Psoas muscle (tissue), 8 donors: ENCODE measurements around the gene PPT1. TPM values are rescaled to one million over a fixed set of nuclear protein-coding genes. Genes with fewer than 3 reads are reported as not detected.
A peak's percentile ranks its signal among the peaks of the same experiment; 100 is the strongest.
"Not testable (repeated sequence)": the region's sequence is repeated elsewhere in the genome, so short reads cannot be mapped to it uniquely, and the experiment has no call there.

ENCODE experiments used
- ATAC-seq, 4 donors: fragments of 200-7000 bp; cut with Tn5 transposase; one replicate each; pipeline ENCODE4 v1.9.1; 2020; ENCODE audit warnings: moderate library complexity in 3 of 4, mild to moderate bottlenecking in 2 of 4
- DNase-seq, 2 donors: peaks; one replicate each; pipeline ENCODE4 v3.0.0-alpha.2; 2020
- H3K27ac ChIP-seq: fragments of 200-600 bp; one replicate; pipeline ENCODE4 v1.8.0; 2022
- H3K27me3 ChIP-seq, 3 donors: fragments of 200-600 bp in 1 of 3; one replicate each; pipeline versions ENCODE4 v1.6.1 to v1.8.0; 2013 to 2022; ENCODE audit warnings: low read length in 2 of 3, mild to moderate bottlenecking in 2 of 3, moderate library complexity in 1 of 3; ENCODE audit not compliant: insufficient read depth in 3 of 3
- H3K36me3 ChIP-seq, 2 donors: fragments of 200-600 bp in 1 of 2; one replicate each; pipeline versions ENCODE4 v1.6.1 to v1.8.0; 2013 to 2022; ENCODE audit warnings: low read depth in 1 of 2, mild to moderate bottlenecking in 1 of 2, moderate library complexity in 1 of 2; ENCODE audit not compliant: insufficient read depth in 1 of 2
- H3K4me1 ChIP-seq: fragments of 200-600 bp; one replicate; pipeline ENCODE4 v1.8.0; 2022
- H3K4me3 ChIP-seq: fragments of 200-600 bp; one replicate; pipeline ENCODE4 v1.8.0; 2022; ENCODE audit warnings: mild to moderate bottlenecking
- H3K9me3 ChIP-seq: fragments of 200-600 bp; one replicate; pipeline ENCODE4 v1.8.0; 2022
- CTCF ChIP-seq: fragments of 200-600 bp; IDR thresholded peaks from one replicate; pipeline ENCODE4 v1.8.0; 2022; ENCODE audit warnings: antibody characterized with exemption
- WGBS, 3 donors: extraction: QIAGEN DNeasy Blood & Tissue Kit; methylation state at CpG; one replicate each; pipeline versions ENCODE4 v1.1.6 to v1.1.7; 2013; 5-methylcytosine and 5-hydroxymethylcytosine counted together
- intact Hi-C, 2 donors: fragments of 100-400 bp; cut with DNase I; formaldehyde crosslinking; loops; one replicate each; pipeline versions ENCODE4 v1.11.0 to v1.14.2; 2022
- polyA plus RNA-seq, 3 donors: library from polyadenylated mRNA; stranded (reverse); fragments of 200-250 nt; gene quantifications; one replicate each; pipeline ENCODE4 v1.2.3, GENCODE V29; 2013
- total RNA-seq, 4 donors: library from RNA; stranded (reverse); fragmentation: NEBNext Ultra II Directional in 2 of 4; extraction: Animal tissue kit (Norgen Biotek cat#: 25700) in 2 of 4; gene quantifications; one replicate each; pipeline versions ENCODE4 v1.2.1 to v1.2.4, GENCODE V29; 2021 to 2023
- donor health status: healthy with polysubstance abuse.
- donor health status: DM: no; HTN: no; CAD: no; lungs with moderate emphysema.
- donor health status: Bipolar disorder and iron deficiency.
- donor health status: healthy.
- donor health status: DM: yes; HTN: yes; CAD: no.
- donor health status: DM: no; HTN: no; CAD: no.
- donor health status: DM: no; HTN: no; CAD: no.
- donor health status: DM: yes; HTN: yes; CAD: no.

PPT1 gene
- total and polyA plus RNA-seq, 7 donors = 13.4 to 21.8 (median 17.7) TPM

GRCh38 chr1:40039757-40040510 is 57.1 kb downstream of the PPT1 start:
- Histone ChIP-seq H3K27ac (peak overlapping the region; percentile 100), H3K4me3 (peak overlapping the region; percentile 94), H3K9me3 (no peaks in the 10 kb centered on the region), H3K27me3 (no peaks in the 10 kb centered on the region), H3K4me1 (peaks cover 54% of the 10 kb centered on the region), H3K36me3 (peaks cover 0 to 8% of the 10 kb centered on the region in 2 donors)
- WGBS, 3 donors = 0 to 1% (median 0%) methylated on average over 51 to 52 of the region's 52 CpGs
- ATAC-seq = peak; percentile 73 to 80 (median 78)
- peak; percentile 91 to 94 for DNase-seq
- intact Hi-C loops = loop anchor here in 1 of 2 donors (10.0 kb wide), 1 partner anchor 215 kb away; the partner anchor contains the start of gene ZMPSTE24
- TF ChIP-seq CTCF = no peak

- Histone ChIP-seq H3K4me1 (peaks cover 56% of the 10 kb centered on the region), H3K4me3 (peak overlapping the region; percentile 94), H3K27ac (peak overlapping the region; percentile 100), H3K9me3 (no peaks in the 10 kb centered on the region), H3K36me3 (peaks cover 0 to 8% of the 10 kb centered on the region in 2 donors), H3K27me3 (no peaks in the 10 kb centered on the region)
- 0 to 1% (median 0%) methylated on average over 10 of the region's 10 CpGs for WGBS, 3 donors
- TF ChIP-seq CTCF = peak; percentile 7
- ATAC-seq = peak in 3 of 4 donors; percentile 17 to 29 (median 23)
- intact Hi-C loops = no loop called here
- DNase-seq = no peak
These were observed 57.8 kb downstream of the PPT1 start for GRCh38 chr1:40039245-40039756.

GRCh38 chr1:40038697-40039096 is 58.4 kb downstream of the PPT1 start:
- H3K4me3 ChIP-seq = peak overlapping the region; percentile 94
- H3K27ac ChIP-seq = peak overlapping the region; percentile 100
- H3K9me3 ChIP-seq = no peaks in the 10 kb centered on the region
- peaks cover 0 to 8% of the 10 kb centered on the region in 2 donors for H3K36me3 ChIP-seq
- peaks cover 50% of the 10 kb centered on the region for H3K4me1 ChIP-seq
- intact Hi-C loops = no loop called here
- DNase-seq (no peak), ATAC-seq (no peak)
- WGBS, 3 donors = 53 to 72% (median 63%) methylated on average over 3 of the region's 3 CpGs
- no peak for TF ChIP-seq CTCF
- no peaks in the 10 kb centered on the region for H3K27me3 ChIP-seq

- intact Hi-C loops, H3K36me3 ChIP-seq, DNase-seq, H3K4me3 ChIP-seq, H3K9me3 ChIP-seq, ATAC-seq, H3K27me3 ChIP-seq: not testable (repeated sequence)
- WGBS, 3 donors = 81 to 90% (median 89%) methylated on average over 8 of the region's 8 CpGs
- H3K27ac ChIP-seq = peak overlapping the region; percentile 100
- peaks cover 48% of the 10 kb centered on the region for H3K4me1 ChIP-seq
These were observed 59.8 kb downstream of the PPT1 start for GRCh38 chr1:40037254-40037653.

GRCh38 chr1:40036574-40036973 is 60.5 kb downstream of the PPT1 start:
- WGBS, 3 donors = 2 to 6% (median 4%) methylated on average over 4 of the region's 4 CpGs
- peak overlapping the region; percentile 7 for H3K4me3 ChIP-seq
- peak; percentile 32 to 53 (median 42) for ATAC-seq
- H3K4me1 ChIP-seq = peaks cover 46% of the 10 kb centered on the region
- DNase-seq = peak; percentile 73 to 87
- no peaks in the 10 kb centered on the region for H3K9me3 ChIP-seq
- H3K27ac ChIP-seq = peak overlapping the region; percentile 100
- H3K27me3 ChIP-seq = no peaks in the 10 kb centered on the region
- no peak for TF ChIP-seq CTCF
- intact Hi-C loops = no loop called here
- H3K36me3 ChIP-seq = no peaks in the 10 kb centered on the region
